HepG2 (cell line): Measurements from ENCODE around the gene OR5B12. TPM values are rescaled to one million over a fixed set of nuclear protein-coding genes. Genes with fewer than 3 reads are reported as not detected.

Experiments used
- ATAC-seq: fragments of 200-7000 bp; cut with Tn5 transposase; 3 replicates; pipeline ENCODE4 v1.9.1; 2020; ENCODE audit warnings: mild to moderate bottlenecking, moderate library complexity
- BruUV-seq: library from RNA; stranded (reverse); fragments of 400-500 nt; replicated peaks from 2 replicates; lab custom pipeline; 2021; lab: Mats Ljungman, UMichigan
- CTCF ChIA-PET: fragments of 300-600 bp; formaldehyde crosslinking; extraction: SDS; loops from one replicate; lab custom pipeline; 2021; ENCODE audit warnings: low total read pairs, inconsistent platforms, low intra/inter-chr PET ratio; lab: Yijun Ruan, JAX
- POLR2A ChIA-PET: fragments of 350-600 bp; sonication (Branson Sonifier 250); formaldehyde crosslinking; loops from one replicate; lab custom pipeline; 2020; ENCODE audit warnings: antibody characterized with exemption, inconsistent platforms; lab: Yijun Ruan, JAX
- DNase-seq: peaks from one replicate; pipeline ENCODE4 v3.0.0-alpha.2; 2015; ENCODE audit warnings: low spot score
- FAIRE-seq: peaks from 3 replicates; lab custom pipeline; 2011; peaks lifted over from hg19 to GRCh38; lab: Jason Lieb, UNC
- H2AFZ ChIP-seq: one replicate; pipeline ENCODE4 v1.6.1; 2011; ENCODE audit warnings: low read length, inconsistent platforms
- H3K27ac ChIP-seq: fragments of 300-600 bp; 3 replicates; pipeline ENCODE4 v1.8.0; 2011; ENCODE audit warnings: mixed run types, mild to moderate bottlenecking, mixed read lengths, low read length, inconsistent platforms; ENCODE audit not compliant: insufficient read depth; ENCODE audit errors: extremely low read length
- H3K27me3 ChIP-seq, 2 experiments: fragments of 200-600 bp in 1 of 2; 2 replicates in 1 of 2; 3 replicates in 1 of 2; pipeline versions ENCODE4 v1.6.0 to v1.8.0; 2011; ENCODE audit warnings: low read length in 2 of 2, mild to moderate bottlenecking in 2 of 2, moderate library complexity in 2 of 2, inconsistent platforms in 1 of 2; ENCODE audit not compliant: insufficient read depth in 2 of 2, control insufficient read depth in 1 of 2
- H3K36me3 ChIP-seq, 2 experiments: fragments of 200-600 bp in 1 of 2; replicated peaks in 1 of 2; 2 replicates in 1 of 2; 3 replicates in 1 of 2; pipeline versions ENCODE4 v1.5.1 to v1.8.0; 2011; ENCODE audit warnings: low read length in 2 of 2, inconsistent platforms in 1 of 2; ENCODE audit not compliant: insufficient read depth in 2 of 2, control insufficient read depth in 1 of 2
- H3K4me1 ChIP-seq: 2 replicates; pipeline ENCODE4 v1.5.1; 2012; ENCODE audit warnings: low read length, inconsistent platforms; ENCODE audit not compliant: insufficient read depth
- H3K4me2 ChIP-seq: 2 replicates; pipeline ENCODE4 v1.6.0; 2011; ENCODE audit warnings: low read depth, low read length, inconsistent platforms
- H3K4me3 ChIP-seq, 3 experiments: fragments of 200-600 bp in 1 of 3; sonication (generic), shearing (Covaris generic) in 1 of 3; replicated peaks in 1 of 3; 2 replicates each; pipeline ENCODE4 v1.5.1; 2011 to 2016; ENCODE audit warnings: low read length in 3 of 3, inconsistent platforms in 2 of 3, low read depth in 2 of 3, mild to moderate bottlenecking in 2 of 3, control low read depth in 1 of 3, mixed read lengths in 1 of 3; ENCODE audit not compliant: insufficient read depth in 1 of 3
- H3K79me2 ChIP-seq: one replicate; pipeline ENCODE4 v1.6.1; 2011; ENCODE audit warnings: low read length, inconsistent platforms; ENCODE audit not compliant: insufficient read depth
- H3K9ac ChIP-seq: 2 replicates; pipeline ENCODE4 v1.6.0; 2011; ENCODE audit warnings: mild to moderate bottlenecking, low read depth, low read length, inconsistent platforms; ENCODE audit not compliant: insufficient read depth
- H3K9me3 ChIP-seq: 2 replicates; pipeline ENCODE4 v1.5.1; 2012; ENCODE audit warnings: mild to moderate bottlenecking, low read length
- H4K20me1 ChIP-seq: 2 replicates; pipeline ENCODE4 v1.6.0; 2011; ENCODE audit warnings: inconsistent platforms, mild to moderate bottlenecking, low read length, moderate library complexity; ENCODE audit not compliant: insufficient read depth
- ADNP ChIP-seq: sonication (generic); formaldehyde crosslinking; IDR thresholded peaks from 2 replicates; pipeline ENCODE4 v1.4.0; 2020; ENCODE audit warnings: missing genetic modification reagents
- ATF7 ChIP-seq, 2 experiments: fragments of 450-650 bp in 1 of 2; sonication (generic) in 1 of 2; formaldehyde crosslinking in 1 of 2; IDR thresholded peaks; 2 replicates each; pipeline versions ENCODE4 v1.4.0 to v1.6.1; 2016 to 2020; ENCODE audit warnings: antibody characterized with exemption in 1 of 2, mild to moderate bottlenecking in 1 of 2, missing genetic modification reagents in 1 of 2
- NFKB2 ChIP-seq: sonication (generic); formaldehyde crosslinking; IDR thresholded peaks from 2 replicates; pipeline ENCODE4 v1.4.0; 2020; ENCODE audit warnings: missing genetic modification reagents, borderline replicate concordance
- TEAD3 ChIP-seq: optimal IDR thresholded peaks from 2 replicates; pipeline ENCODE3; 2016; ENCODE audit warnings: borderline replicate concordance
- ZC3H13 ChIP-seq: sonication (generic); formaldehyde crosslinking; IDR thresholded peaks from 2 replicates; pipeline ENCODE4 v1.8.1; 2023; ENCODE audit warnings: mild to moderate bottlenecking, missing genetic modification reagents, moderate library complexity
- ZMYM4 ChIP-seq: sonication (generic); formaldehyde crosslinking; IDR thresholded peaks from 2 replicates; pipeline ENCODE4 v1.8.1; 2023; ENCODE audit warnings: mild to moderate bottlenecking, missing genetic modification reagents
- ZNF180 ChIP-seq: sonication (generic); formaldehyde crosslinking; IDR thresholded peaks from 2 replicates; pipeline ENCODE4 v1.4.0; 2020; ENCODE audit warnings: low read depth, missing genetic modification reagents, borderline replicate concordance
- ZNF337 ChIP-seq: sonication (generic); formaldehyde crosslinking; IDR thresholded peaks from 2 replicates; pipeline ENCODE4 v1.5.1; 2020; ENCODE audit warnings: missing genetic modification reagents, low read depth, mild to moderate bottlenecking, borderline replicate concordance
- ZNF660 ChIP-seq: sonication (generic); formaldehyde crosslinking; IDR thresholded peaks from 2 replicates; pipeline ENCODE4 v1.5.1; 2020; ENCODE audit warnings: mild to moderate bottlenecking, low read depth, missing genetic modification reagents, borderline replicate concordance
- WGBS: methylation state at CpG from one replicate; pipeline ENCODE4 v1.1.6; 2017; ENCODE audit warnings: low lambda C conversion rate; 5-methylcytosine and 5-hydroxymethylcytosine counted together
- in situ Hi-C: cut with HindIII; loops from 2 replicates; pipeline ENCODE4 v1.10.0; 2017; ENCODE audit warnings: low pct_unique_long_range_greater_than_20kb; ENCODE audit not compliant: extremely low pct_ligation_motif_present
- intact Hi-C: fragments of 100-400 bp; cut with micrococcal nuclease; formaldehyde crosslinking; loops from one replicate; pipeline ENCODE4 v1.10.0; 2022; ENCODE audit not compliant: unreplicated experiment
- polyA plus RNA-seq, 8 experiments: library from polyadenylated mRNA; depleted of rRNA in 3 of 8; stranded (reverse) in 7 of 8; unstranded in 1 of 8; fragments of >200 nt; fragmentation: Illumina TruSeq in 4 of 8; extraction: Trizol in 4 of 8; gene quantifications; 2 replicates each; pipeline versions ENCODE4 v1.2.1 to v1.2.3, GENCODE V29; 2011 to 2016; ENCODE audit warnings: low read depth in 4 of 8, missing spikeins in 1 of 8, mixed read lengths in 1 of 8; ENCODE audit not compliant: insufficient read depth in 1 of 8
- total RNA-seq, 5 experiments: library from RNA; depleted of rRNA; stranded (reverse); fragments of >200 nt; fragmentation: Illumina TruSeq; extraction: Trizol; gene quantifications; 2 replicates each; pipeline ENCODE4 v1.2.3, GENCODE V29; 2016; ENCODE audit warnings: low read depth in 1 of 5
- TF ChIP-seq, protein P1 (sequence below): sonication (generic); formaldehyde crosslinking; IDR thresholded peaks from 2 replicates; pipeline ENCODE4 v1.8.1; 2023; ENCODE audit warnings: mild to moderate bottlenecking, missing genetic modification reagents
- TF ChIP-seq, protein P2 (sequence below): sonication (generic); formaldehyde crosslinking; IDR thresholded peaks from 2 replicates; pipeline ENCODE4 v1.4.0; 2020; ENCODE audit warnings: missing genetic modification reagents
- TF ChIP-seq, protein P3 (sequence below): IDR thresholded peaks from 2 replicates; pipeline ENCODE4 v1.6.1; 2012; ENCODE audit warnings: inconsistent platforms

OR5B12 gene
- total and polyA plus RNA-seq, 2 of the 13 experiments (the other 11 are each of a cell fraction or from before 2014, with no cell fraction given), result not detected

DNA sequence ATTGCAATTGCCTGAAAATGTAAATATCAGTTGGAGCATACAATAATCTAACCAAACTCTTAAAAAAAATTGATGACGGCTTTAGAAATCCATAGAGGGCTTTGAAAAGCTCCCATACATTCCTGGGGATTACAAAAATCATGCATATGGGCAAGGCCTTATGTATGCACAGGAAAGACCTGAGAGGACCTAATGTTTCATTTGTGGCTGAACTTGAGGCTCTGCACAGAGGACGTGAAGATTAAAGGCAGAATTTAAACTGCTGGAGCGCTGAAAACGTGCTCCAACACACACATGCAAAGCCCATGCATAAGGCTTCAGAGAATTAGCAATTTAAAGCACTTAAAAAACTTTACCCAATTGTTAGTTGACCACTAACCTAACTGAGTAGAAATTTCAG lies 3.5 kb downstream of the OR5B12 start:
- Histone ChIP-seq H3K4me1 (no peaks in the 10 kb centered on the region), H3K9me3 (no peaks in the 10 kb centered on the region), H3K27me3 (no peaks in the 10 kb centered on the region)
- in situ Hi-C loops, result no loop called here
- WGBS, result 6% methylated on average over 4 of the region's 4 CpGs
- FAIRE-seq (no peak), ATAC-seq (no peak)
- POLR2A ChIA-PET, result no interaction called here
- TF ChIP-seq ADNP (CRISPR knock-in tag) (no peak), TEAD3 (CRISPR knock-in tag) (no peak), ZC3H13 (no peak), ZNF180 (CRISPR knock-in tag) (no peak), ZNF337 (no peak), ATF7 (IDR thresholded peaks at IDR 0.05) (no peak), ATF7 (CRISPR knock-in tag; IDR thresholded peaks at IDR 0.05) (no peak), ZNF660 (CRISPR knock-in tag) (no peak), ZMYM4 (CRISPR knock-in tag) (no peak), NFKB2 (CRISPR knock-in tag) (no peak)
- TF ChIP-seq, protein P1, sequence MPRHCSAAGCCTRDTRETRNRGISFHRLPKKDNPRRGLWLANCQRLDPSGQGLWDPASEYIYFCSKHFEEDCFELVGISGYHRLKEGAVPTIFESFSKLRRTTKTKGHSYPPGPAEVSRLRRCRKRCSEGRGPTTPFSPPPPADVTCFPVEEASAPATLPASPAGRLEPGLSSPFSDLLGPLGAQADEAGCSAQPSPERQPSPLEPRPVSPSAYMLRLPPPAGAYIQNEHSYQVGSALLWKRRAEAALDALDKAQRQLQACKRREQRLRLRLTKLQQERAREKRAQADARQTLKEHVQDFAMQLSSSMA (CRISPR knock-in tag), result no peak
- TF ChIP-seq, protein P2, sequence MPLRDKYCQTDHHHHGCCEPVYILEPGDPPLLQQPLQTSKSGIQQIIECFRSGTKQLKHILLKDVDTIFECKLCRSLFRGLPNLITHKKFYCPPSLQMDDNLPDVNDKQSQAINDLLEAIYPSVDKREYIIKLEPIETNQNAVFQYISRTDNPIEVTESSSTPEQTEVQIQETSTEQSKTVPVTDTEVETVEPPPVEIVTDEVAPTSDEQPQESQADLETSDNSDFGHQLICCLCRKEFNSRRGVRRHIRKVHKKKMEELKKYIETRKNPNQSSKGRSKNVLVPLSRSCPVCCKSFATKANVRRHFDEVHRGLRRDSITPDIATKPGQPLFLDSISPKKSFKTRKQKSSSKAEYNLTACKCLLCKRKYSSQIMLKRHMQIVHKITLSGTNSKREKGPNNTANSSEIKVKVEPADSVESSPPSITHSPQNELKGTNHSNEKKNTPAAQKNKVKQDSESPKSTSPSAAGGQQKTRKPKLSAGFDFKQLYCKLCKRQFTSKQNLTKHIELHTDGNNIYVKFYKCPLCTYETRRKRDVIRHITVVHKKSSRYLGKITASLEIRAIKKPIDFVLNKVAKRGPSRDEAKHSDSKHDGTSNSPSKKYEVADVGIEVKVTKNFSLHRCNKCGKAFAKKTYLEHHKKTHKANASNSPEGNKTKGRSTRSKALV (CRISPR knock-in tag), result no peak
- TF ChIP-seq, protein P3, sequence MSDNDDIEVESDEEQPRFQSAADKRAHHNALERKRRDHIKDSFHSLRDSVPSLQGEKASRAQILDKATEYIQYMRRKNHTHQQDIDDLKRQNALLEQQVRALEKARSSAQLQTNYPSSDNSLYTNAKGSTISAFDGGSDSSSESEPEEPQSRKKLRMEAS, result no peak
- TF ChIP-seq, all 625 proteins: peak for 0
- intact Hi-C loops, result no loop called here
- CTCF ChIA-PET, result no interaction called here
- H3K4me2 ChIP-seq, result no peak overlapping the region
- H3K9ac ChIP-seq, result no peak overlapping the region
- H2AFZ ChIP-seq, result no peak overlapping the region
- no peak overlapping the region for H3K4me3 ChIP-seq
- H3K36me3 ChIP-seq, result no peaks in the 10 kb centered on the region
- BruUV-seq, result no TSS peak
- H3K27ac ChIP-seq, result no peak overlapping the region
- no peaks in the 10 kb centered on the region for H3K79me2 ChIP-seq
- no peaks in the 10 kb centered on the region for H4K20me1 ChIP-seq
- DNase-seq, result no peak
